GM12892 (cell line): ENCODE results near the gene AP2A2.

ENCODE experiments used
- POLR2AphosphoS5 ChIP-seq: IDR thresholded peaks from 2 replicates; pipeline ENCODE4 v1.6.1; 2011; ENCODE audit warnings: low read depth, low read length, control low read depth
- TAF1 ChIP-seq: IDR thresholded peaks from 2 replicates; pipeline ENCODE4 v1.6.1; 2011; ENCODE audit warnings: low read depth, mild to moderate bottlenecking, control low read depth, low read length, borderline replicate concordance

DNA sequence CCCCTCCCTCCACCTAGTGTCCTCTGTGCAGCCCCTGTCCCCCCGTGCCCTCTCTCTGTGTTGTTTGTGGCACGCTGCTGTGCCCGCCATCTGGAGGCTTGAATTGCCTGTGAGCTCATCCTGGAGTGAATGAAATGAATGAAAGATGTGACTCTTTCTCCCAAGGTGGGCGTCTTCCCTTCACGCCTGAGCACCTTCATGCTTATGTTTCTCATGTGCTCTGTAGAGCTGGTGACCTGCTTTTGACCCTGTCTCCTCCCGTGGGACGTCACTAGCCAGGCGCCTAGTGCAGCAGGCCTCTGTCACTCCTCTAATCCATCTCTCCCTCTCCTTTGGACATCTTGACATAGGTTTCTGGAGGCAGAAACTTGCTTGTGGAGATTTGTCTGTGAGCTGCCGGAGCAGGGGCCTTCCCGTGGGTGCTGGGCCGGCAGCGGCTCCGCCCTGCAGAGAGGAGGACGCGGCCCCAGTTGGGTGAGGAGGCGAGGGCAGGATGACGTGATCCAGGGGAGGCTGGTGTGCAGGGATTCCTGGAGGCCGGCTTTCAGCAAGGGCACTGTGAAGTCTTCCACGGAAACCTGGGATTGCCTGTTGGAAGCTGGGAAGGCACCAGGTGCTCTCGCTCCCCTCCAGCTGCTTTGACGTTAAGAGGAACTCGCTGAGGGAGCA, 70.2 kb downstream of the AP2A2 start:
- no peak for TF ChIP-seq TAF1
- no peak for TF ChIP-seq POLR2AphosphoS5
